Mucosa of descending colon (tissue), 3 donors: ENCODE data around the gene KRTAP12-4. TPM values are rescaled to one million over a fixed set of nuclear protein-coding genes. Genes with fewer than 3 reads are reported as not detected.
"Not testable (repeated sequence)": the region's sequence is repeated elsewhere in the genome, so short reads cannot be mapped to it uniquely, and the experiment has no call there.

ENCODE experiments used
- ATAC-seq: fragments of 200-7000 bp; cut with Tn5 transposase; one replicate; pipeline ENCODE4 v1.9.1; 2020; ENCODE audit warnings: mild to moderate bottlenecking, moderate library complexity
- DNase-seq, 3 donors: peaks; one replicate each; pipeline ENCODE4 v3.0.0-alpha.2; 2020
- H3K36me3 ChIP-seq: fragments of 200-600 bp; one replicate; pipeline ENCODE4 v1.8.0; 2021; ENCODE audit warnings: low read depth, mild to moderate bottlenecking
- H3K4me1 ChIP-seq: fragments of 200-600 bp; one replicate; pipeline ENCODE4 v1.8.0; 2021; ENCODE audit warnings: low read depth, mild to moderate bottlenecking
- H3K4me3 ChIP-seq: fragments of 200-600 bp; one replicate; pipeline ENCODE4 v1.8.0; 2021; ENCODE audit warnings: mild to moderate bottlenecking
- H3K9me3 ChIP-seq: fragments of 200-600 bp; one replicate; pipeline ENCODE4 v1.8.0; 2021; ENCODE audit warnings: mild to moderate bottlenecking
- CTCF ChIP-seq: fragments of 200-600 bp; IDR thresholded peaks from one replicate; pipeline ENCODE4 v1.8.0; 2022; ENCODE audit warnings: antibody characterized with exemption, mild to moderate bottlenecking
- intact Hi-C, 2 donors: fragments of 100-400 bp; cut with DNase I in 1 of 2; cut with micrococcal nuclease in 1 of 2; formaldehyde crosslinking; loops; one replicate each; pipeline versions ENCODE4 v1.11.0 to v1.11.1; 2022; cut with DNase I, micrococcal nuclease
- total RNA-seq, 3 donors: library from RNA; stranded (reverse); fragmentation: NEBNext Ultra II Directional in 2 of 3; extraction: Animal tissue kit (Norgen Biotek cat#: 25700) in 2 of 3; gene quantifications; one replicate each; pipeline versions ENCODE4 v1.2.1 to v1.2.4, GENCODE V29; 2021 to 2023
- donor health status: DM: no; HTN: no; CAD: no; lungs with moderate emphysema.
- donor health status: DM: no; HTN: no; CAD: no.
- donor health status: DM: no; HTN: yes; CAD: no.

Gene KRTAP12-4
- total RNA-seq, 3 donors from 2014 or later, result not detected

DNA sequence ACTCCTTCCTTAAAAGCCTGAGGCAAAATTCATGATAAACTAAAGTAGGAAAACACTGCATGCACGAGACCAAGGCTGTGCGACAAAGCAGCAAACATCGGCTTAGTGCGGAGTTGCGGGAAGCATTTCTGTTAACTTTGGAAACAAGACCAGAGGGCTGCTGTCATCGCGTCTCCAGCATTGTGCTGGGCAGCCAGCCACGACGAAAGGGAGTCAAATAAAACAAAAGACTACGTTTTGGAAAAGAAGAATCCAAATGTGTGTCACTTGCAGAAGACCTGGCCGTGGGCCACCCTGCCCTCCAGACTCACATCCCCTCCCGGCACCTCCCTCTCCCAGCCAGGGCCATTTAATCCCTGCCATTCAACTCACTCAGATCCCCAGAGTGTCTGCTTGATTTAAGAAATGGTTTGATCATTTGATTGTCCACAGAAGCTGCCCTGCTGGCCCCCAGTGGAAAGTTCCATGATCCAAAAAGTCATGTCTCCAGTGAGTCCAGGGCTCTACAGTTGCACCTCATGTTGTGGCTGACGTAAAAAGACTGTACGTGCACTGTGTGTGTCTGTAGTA lies 10.6 kb downstream of the KRTAP12-4 start:
- intact Hi-C loops, result no loop called here

GRCh38 chr21:44640761-44641160 lies 13.7 kb downstream of the KRTAP12-4 start:
- H3K9me3 ChIP-seq, result peaks cover 3% of the 10 kb centered on the region
- ATAC-seq, result no peak
- H3K4me1 ChIP-seq, result no peaks in the 10 kb centered on the region
- H3K4me3 ChIP-seq, result no peak overlapping the region
- intact Hi-C loops, result no loop called here
- H3K36me3 ChIP-seq, result no peaks in the 10 kb centered on the region
- TF ChIP-seq CTCF, result no peak
- DNase-seq, result no peak

More for the DNA sequence above, 10.6 kb downstream of the KRTAP12-4 start:
- DNase-seq (no peak), ATAC-seq (no peak)
- H3K9me3 ChIP-seq, result peaks cover 3% of the 10 kb centered on the region
- no peaks in the 10 kb centered on the region for H3K36me3 ChIP-seq
- no peak overlapping the region for H3K4me3 ChIP-seq
- H3K4me1 ChIP-seq, result no peaks in the 10 kb centered on the region
- no peak for TF ChIP-seq CTCF

DNA sequence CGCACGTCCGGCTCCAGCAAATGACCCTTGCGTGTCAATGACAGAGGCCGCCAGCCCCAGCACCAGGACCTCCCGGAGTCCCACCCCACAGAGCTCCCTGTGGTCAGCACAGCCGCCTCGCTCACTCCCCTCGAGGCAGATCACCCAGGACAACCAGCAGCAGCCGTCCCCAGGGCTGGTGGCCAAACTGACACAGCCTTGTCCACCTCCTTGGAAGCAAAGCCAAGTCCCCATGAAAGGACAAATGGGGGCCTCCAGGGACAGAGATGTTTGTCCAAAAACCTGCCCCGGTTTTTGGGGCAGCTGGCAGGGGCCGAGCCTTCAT lies 15.2 kb downstream of the KRTAP12-4 start:
- ATAC-seq (no peak), DNase-seq (no peak)
- TF ChIP-seq CTCF, result no peak
- H3K4me1 ChIP-seq, result no peaks in the 10 kb centered on the region
- H3K9me3 ChIP-seq, result no peaks in the 10 kb centered on the region
- H3K36me3 ChIP-seq, result no peaks in the 10 kb centered on the region
- no peak overlapping the region for H3K4me3 ChIP-seq
- intact Hi-C loops, result no loop called here

GRCh38 chr21:44638506-44639330 lies 15.7 kb downstream of the KRTAP12-4 start:
- H3K9me3 ChIP-seq, H3K4me1 ChIP-seq, DNase-seq, intact Hi-C loops, H3K4me3 ChIP-seq, ATAC-seq, H3K36me3 ChIP-seq: not testable (repeated sequence)

DNA sequence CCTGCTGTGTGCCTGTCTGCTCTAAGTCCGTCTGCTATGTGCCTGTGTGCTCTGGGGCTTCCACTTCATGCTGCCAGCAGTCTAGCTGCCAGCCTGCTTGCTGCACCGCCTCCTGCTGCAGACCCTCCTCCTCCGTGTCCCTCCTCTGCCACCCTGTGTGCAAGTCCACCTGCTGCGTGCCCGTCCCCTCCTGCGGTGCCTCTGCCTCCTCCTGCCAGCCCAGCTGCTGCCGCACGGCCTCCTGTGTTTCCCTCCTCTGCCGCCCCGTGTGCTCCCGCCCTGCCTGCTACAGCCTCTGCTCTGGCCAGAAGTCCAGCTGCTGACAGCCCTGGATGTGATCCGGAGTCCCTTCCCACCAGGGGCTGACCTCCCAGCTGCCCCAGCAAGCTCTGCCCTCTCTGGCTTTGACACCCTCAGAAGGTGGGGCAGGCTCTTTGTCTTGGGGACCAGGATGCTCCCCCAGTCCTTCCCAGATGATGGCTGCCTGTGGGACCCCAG lies 16.6 kb downstream of the KRTAP12-4 start:
- intact Hi-C loops, ATAC-seq: not testable (repeated sequence)

GRCh38 chr21:44637018-44637850 lies 17.2 kb downstream of the KRTAP12-4 start, which contains the start of gene KRTAP10-10:
KRTAP10-10 (plus strand) TSS chr21:44637356; CDS start chr21:44637418, 62 bp downstream.
- ATAC-seq (no peak), DNase-seq (no peak)
- Histone ChIP-seq H3K4me3 (no peak within 1 kb of the TSS), H3K9me3 (peaks cover 4% of the 10 kb centered on the region), H3K4me1 (no peaks in the 10 kb centered on the region), H3K36me3 (no peaks in the 10 kb centered on the region)
- intact Hi-C loops, result no loop called here
- no peak for TF ChIP-seq CTCF

More for the DNA sequence above, 16.6 kb downstream of the KRTAP12-4 start:
- not testable (repeated sequence) for H3K4me1 ChIP-seq, H3K4me3 ChIP-seq, H3K9me3 ChIP-seq, DNase-seq, H3K36me3 ChIP-seq
